Measurements from ENCODE around the gene NRSN2.

Gene NRSN2

GRCh38 chr20:396252-396618, 49.3 kb downstream of the NRSN2 start:
- in situ Hi-C loops (cut with MboI; ENCODE audit: low sequenced_read_pairs): no loop called here

GRCh38 chr20:396619-397431, 49.9 kb downstream of the NRSN2 start:
- in situ Hi-C loops (cut with MboI; ENCODE audit: low sequenced_read_pairs): no loop called here

DNA sequence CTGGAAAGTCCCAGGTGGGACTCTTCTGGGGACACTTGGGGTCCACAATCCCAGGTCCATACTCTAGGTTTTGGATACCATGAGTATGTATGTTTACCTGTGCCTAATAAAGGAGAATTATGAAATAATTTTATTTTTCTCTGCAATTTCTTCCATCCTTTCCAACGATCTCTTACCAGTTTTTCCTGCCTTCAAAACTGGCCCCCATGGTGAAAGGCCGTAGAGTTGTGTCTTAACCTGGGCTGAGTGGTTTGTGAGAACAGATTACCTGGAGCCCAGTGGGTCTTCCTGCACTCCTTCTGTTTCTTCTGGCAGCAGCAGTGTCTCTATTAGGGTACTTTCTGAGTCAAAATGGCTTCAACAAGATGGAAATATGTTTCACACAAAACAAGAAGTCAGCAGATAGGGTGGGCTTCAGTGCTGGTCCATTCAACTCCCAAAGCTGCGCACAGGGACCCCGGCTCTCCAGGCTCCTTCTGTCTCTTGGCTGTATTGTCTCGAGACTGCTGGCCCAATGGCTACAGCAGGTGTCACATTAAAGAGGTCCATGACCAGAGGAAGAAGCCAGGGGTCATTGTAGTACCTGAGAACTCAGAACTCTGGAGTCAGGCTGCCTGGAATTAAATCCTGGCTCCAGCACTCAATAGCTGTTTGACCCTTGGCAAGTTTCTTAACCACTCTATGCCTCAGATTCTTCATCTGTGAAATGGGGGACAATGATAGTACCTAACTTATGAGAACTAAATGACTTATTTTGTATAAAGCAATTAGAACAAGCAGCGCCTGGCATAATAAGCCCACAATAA, 50.7 kb downstream of the NRSN2 start:
- in situ Hi-C loops (cut with MboI; ENCODE audit: low sequenced_read_pairs): no loop called here

DNA sequence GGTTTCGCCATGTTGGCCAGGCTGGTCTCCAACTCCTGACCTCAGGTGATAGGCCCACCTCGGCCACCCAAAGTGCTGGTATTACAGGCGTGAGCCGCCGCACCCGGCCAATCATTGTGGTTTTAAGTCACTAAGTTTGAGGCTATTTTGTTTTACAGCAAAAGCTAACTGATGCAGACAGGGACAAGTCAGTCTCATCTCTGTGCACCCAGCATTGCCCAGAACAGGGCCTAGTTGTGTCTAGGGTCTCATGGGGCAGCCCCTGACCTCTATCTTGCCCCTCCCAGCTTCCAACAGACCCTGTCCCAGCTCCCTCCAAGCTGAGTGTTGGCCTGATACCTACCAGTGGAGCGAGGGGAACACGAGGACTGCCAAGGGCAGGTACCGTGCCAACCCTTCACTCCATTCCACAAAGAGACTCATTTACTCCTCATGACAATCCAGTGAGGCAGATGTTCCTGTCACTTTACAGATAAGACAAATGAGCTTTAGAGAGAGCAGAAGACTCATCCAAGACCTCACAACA, 52.3 kb downstream of the NRSN2 start:
- in situ Hi-C loops (cut with MboI; ENCODE audit: low sequenced_read_pairs): no loop called here

DNA sequence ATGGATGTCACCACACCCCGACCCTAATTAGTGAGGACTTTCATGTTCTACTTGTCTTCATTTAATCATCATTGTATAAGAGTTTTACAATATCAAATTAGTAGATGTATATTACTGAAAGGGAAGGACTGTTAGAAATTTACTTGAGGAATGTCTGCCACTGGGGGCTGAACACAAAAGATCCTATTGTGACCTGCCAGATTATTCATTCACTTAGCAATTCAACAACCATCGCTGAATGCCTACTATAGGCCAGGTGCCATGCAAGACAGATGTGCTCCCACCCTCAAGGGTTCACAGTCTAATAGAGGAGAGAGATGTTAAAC, 53.2 kb downstream of the NRSN2 start:
- in situ Hi-C loops (cut with MboI; ENCODE audit: low sequenced_read_pairs): no loop called here

- in situ Hi-C loops (cut with MboI; ENCODE audit: low sequenced_read_pairs): no loop called here
Measured at GRCh38 chr20:400454-401275, 53.8 kb downstream of the NRSN2 start.

DNA sequence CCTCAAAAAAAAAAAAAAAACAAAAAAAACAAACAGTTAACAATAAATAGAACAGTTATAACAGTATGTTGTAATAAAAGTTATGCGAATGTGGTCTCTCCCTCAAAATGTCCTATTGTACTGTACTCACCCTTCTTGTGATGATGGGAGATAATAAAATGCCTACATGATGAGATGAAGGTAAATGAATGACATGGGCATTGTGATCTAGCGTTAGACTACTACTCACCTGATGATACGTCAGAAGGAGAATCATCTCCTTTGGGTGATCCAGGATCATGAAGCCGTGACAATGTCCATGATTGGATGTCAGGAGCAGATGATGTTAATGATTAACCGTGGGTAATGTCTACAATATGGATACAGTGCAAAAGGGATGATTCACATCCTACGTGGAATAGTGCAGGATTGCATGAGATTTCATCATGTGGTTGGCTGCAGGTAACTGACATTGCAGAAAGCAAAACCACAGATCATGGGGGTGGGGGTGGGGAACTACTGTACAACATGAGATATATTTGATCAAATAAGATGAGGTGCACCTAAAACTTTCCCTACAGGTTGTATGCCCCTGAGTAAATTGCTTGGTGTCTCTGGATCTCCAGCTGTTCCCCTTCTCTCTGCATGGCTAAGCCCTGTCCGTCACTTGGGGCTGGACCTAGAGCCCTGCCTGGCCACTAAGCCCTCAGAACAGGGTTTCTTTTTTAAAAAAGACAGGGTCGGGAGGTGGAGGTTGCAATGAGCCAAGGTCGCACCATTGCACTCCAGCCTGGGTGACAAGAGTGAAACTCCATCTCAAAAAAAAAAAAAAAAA, 55.0 kb downstream of the NRSN2 start:
- in situ Hi-C loops (cut with MboI; ENCODE audit: low sequenced_read_pairs): no loop called here

GRCh38 chr20:402496-402885, 55.6 kb downstream of the NRSN2 start:
- in situ Hi-C loops (cut with MboI; ENCODE audit: low sequenced_read_pairs): no loop called here

DNA sequence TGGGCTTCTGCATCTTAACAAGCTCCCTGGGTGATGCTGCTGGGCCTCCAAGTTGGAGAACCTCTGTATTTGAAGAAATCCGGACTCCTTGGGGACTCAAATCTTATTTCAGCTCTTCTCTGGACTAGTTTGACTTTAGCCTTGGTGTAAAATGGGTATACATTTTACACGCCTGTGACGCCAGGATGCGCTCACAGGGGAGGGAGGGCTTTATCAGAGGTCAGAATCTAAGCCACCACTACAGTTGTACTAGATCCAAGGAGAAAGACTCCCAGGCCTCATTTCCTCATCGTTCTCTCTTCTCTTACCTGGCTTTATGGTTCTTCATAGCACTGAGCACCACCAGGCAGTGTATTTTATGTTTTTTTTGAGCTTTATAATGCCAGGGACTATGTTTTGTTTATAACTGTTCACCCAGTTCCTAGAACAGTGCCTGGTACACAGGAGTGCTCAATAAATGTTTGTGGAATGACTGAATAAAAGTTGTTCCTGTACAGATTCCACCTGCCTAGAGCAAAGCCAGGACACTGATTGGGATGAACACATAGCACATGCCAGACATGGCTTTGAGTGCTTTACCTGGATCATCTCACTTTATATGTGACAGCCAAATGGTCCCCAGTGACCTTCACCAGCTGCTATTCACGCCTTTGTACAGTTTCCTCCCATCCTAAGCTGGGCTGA, 56.1 kb downstream of the NRSN2 start:
- in situ Hi-C loops (cut with MboI; ENCODE audit: low sequenced_read_pairs): no loop called here

- in situ Hi-C loops (cut with MboI; ENCODE audit: low sequenced_read_pairs): no loop called here
Measured at GRCh38 chr20:403582-403957, 56.7 kb downstream of the NRSN2 start.

DNA sequence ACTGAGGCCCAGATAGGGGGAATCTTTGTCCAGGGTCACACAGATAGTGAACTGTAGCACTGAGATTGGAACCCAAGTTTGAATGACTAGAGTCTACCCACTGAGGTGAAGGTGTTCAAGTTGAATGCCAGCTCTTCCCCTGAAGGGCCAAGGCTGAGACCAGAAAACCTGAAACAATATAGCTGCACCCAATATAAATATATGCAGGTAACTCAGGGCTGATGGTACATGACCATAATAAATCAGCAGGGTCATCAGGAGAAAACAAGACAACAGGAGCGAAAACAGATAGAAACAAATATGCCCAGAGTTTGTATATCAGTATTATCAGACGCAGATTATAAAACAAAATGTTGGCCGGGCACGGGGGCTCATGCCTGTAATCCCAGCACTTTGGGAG, 57.2 kb downstream of the NRSN2 start:
- in situ Hi-C loops (cut with MboI; ENCODE audit: low sequenced_read_pairs): no loop called here

Measured in HL-60/S4 treated with retinoic acid at 250 ng/mL for 4 days and 3 days (cell line).